Endothelial cell (in vitro differentiated cells): Measurements from ENCODE around the gene SLC9A9. TPM values are rescaled to one million over a fixed set of nuclear protein-coding genes. Genes with fewer than 3 reads are reported as not detected.

ENCODE experiments used
- DNase-seq: peaks from one replicate; pipeline ENCODE4 v3.0.0; 2021; ENCODE audit warnings: low spot score
- H3K27ac Mint-ChIP-seq: one replicate; pipeline ENCODE4 v1.8.0; 2021; ENCODE audit warnings: mixed read lengths, inconsistent platforms; ENCODE audit not compliant: unreplicated experiment
- H3K27me3 Mint-ChIP-seq: one replicate; pipeline ENCODE4 v1.8.0; 2021; ENCODE audit warnings: mild to moderate bottlenecking, moderate library complexity, mixed read lengths, inconsistent platforms; ENCODE audit not compliant: unreplicated experiment
- H3K36me3 Mint-ChIP-seq: one replicate; pipeline ENCODE4 v1.8.0; 2021; ENCODE audit warnings: mild to moderate bottlenecking, low read depth, mixed read lengths, inconsistent platforms; ENCODE audit not compliant: unreplicated experiment
- H3K4me1 Mint-ChIP-seq: one replicate; pipeline ENCODE4 v1.8.0; 2021; ENCODE audit warnings: mild to moderate bottlenecking, mixed read lengths, inconsistent platforms; ENCODE audit not compliant: unreplicated experiment
- H3K4me3 Mint-ChIP-seq: one replicate; pipeline ENCODE4 v1.8.0; 2021; ENCODE audit warnings: mild to moderate bottlenecking, mixed read lengths, inconsistent platforms; ENCODE audit not compliant: unreplicated experiment
- H3K9me3 Mint-ChIP-seq: one replicate; pipeline ENCODE4 v1.8.0; 2021; ENCODE audit warnings: mixed read lengths, inconsistent platforms; ENCODE audit not compliant: unreplicated experiment
- CTCF ChIP-seq: fragments of 200-600 bp; sonication (generic); IDR thresholded peaks from one replicate; pipeline ENCODE4 v1.5.0; 2021; ENCODE audit warnings: antibody characterized with exemption; ENCODE audit not compliant: unreplicated experiment
- total RNA-seq: library from RNA; stranded (reverse); fragmentation: NEBNext Ultra II Directional; extraction: Animal tissue kit (Norgen Biotek cat#: 25700); gene quantifications from one replicate; pipeline ENCODE4 v1.2.1, GENCODE V29; 2021; ENCODE audit not compliant: unreplicated experiment

The SLC9A9 gene
- total RNA-seq, 1 donor from 2014 or later: 7.9 TPM

GRCh38 chr3:143242691-143243090, 605.6 kb downstream of the SLC9A9 start:
- no peak overlapping the region for H3K27ac Mint-ChIP-seq

DNA sequence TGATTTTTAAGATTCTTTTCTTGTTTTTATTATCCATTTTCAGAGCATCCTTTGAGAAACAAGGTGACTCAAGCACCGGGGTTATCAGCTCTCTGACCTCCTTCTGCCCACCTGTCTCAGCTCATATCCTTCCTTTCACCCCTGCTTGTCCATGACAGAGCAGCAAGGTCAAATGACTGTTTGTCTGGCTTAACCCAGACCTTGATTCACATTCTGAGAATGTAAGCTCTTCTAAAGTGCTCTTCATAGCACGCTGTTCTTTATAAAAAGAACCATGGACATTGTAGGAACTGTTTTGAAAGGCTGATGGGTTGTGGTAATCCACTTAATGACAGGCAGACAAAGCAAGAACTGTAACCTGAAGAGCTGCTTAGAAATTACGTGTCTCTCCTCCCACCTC, 606.2 kb downstream of the SLC9A9 start:
- Mint-ChIP-seq H3K4me1 (peaks cover 9% of the 10 kb centered on the region), H3K4me3 (no peak overlapping the region), H3K27me3 (peaks cover 8% of the 10 kb centered on the region), H3K9me3 (no peaks in the 10 kb centered on the region), H3K27ac (no peak overlapping the region), H3K36me3 (no peaks in the 10 kb centered on the region)
- DNase-seq: no peak
- no peak for TF ChIP-seq CTCF

More at GRCh38 chr3:143242691-143243090, 605.6 kb downstream of the SLC9A9 start:
- no peak for DNase-seq
- no peaks in the 10 kb centered on the region for H3K9me3 Mint-ChIP-seq
- H3K27me3 Mint-ChIP-seq: peaks cover 8% of the 10 kb centered on the region
- peaks cover 9% of the 10 kb centered on the region for H3K4me1 Mint-ChIP-seq
- no peak for TF ChIP-seq CTCF
- no peak overlapping the region for H3K4me3 Mint-ChIP-seq
- no peaks in the 10 kb centered on the region for H3K36me3 Mint-ChIP-seq

- TF ChIP-seq CTCF: no peak
- Mint-ChIP-seq H3K4me3 (no peak overlapping the region), H3K9me3 (no peaks in the 10 kb centered on the region), H3K27me3 (peaks cover 5% of the 10 kb centered on the region), H3K36me3 (no peaks in the 10 kb centered on the region), H3K27ac (no peak overlapping the region), H3K4me1 (peaks cover 9% of the 10 kb centered on the region)
- DNase-seq: no peak
These were observed 606.8 kb downstream of the SLC9A9 start for GRCh38 chr3:143241481-143241951.

DNA sequence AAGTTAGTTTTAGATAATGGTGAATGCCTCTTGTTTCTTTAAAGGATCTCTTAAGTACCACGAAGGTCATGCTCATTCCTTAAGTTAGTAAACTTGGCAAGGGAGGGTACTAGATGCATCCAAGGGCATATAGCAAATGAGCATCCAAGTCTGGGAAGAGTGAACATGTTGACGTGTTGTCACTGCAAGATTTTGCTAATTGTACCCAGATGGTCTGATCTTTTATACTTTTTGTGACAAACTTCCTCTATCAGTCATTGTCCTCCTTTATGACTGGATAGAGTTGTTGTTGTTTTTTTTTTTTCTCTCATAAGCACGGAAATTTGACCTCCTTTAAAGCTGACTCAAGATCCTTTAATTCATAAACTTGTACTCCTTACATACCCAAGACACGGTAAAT, 607.4 kb downstream of the SLC9A9 start:
- Mint-ChIP-seq H3K9me3 (no peaks in the 10 kb centered on the region), H3K36me3 (no peaks in the 10 kb centered on the region), H3K4me3 (no peak overlapping the region), H3K27ac (no peak overlapping the region), H3K4me1 (peaks cover 11% of the 10 kb centered on the region), H3K27me3 (peaks cover 5% of the 10 kb centered on the region)
- TF ChIP-seq CTCF: no peak
- no peak for DNase-seq

DNA sequence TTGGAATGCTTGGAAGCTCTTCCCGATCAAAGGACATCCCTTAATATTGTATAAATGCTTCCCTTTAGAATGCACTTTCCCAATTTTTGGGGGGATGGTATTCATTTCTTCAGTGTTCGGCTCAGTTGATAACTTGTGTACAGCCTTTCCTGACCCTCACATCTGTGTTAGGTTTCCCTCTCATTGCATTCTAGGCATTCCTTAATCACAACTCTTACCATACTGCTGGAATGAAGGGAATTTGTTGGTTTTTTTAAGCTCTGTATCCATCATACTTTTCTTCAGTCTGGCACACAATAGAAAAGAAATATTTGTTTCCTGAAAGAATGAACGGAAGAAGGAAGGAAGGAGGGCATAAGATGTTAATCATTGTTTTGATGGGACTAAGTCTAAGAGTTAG, 609.2 kb downstream of the SLC9A9 start:
- H3K27me3 Mint-ChIP-seq: peaks cover 4% of the 10 kb centered on the region
- H3K4me1 Mint-ChIP-seq: peaks cover 5% of the 10 kb centered on the region
- H3K4me3 Mint-ChIP-seq: no peak overlapping the region
- no peaks in the 10 kb centered on the region for H3K36me3 Mint-ChIP-seq
- H3K27ac Mint-ChIP-seq: no peak overlapping the region
- no peak for DNase-seq
- H3K9me3 Mint-ChIP-seq: no peaks in the 10 kb centered on the region
- TF ChIP-seq CTCF: no peak
